HL-60/S4 treated with retinoic acid at 250 ng/mL for 4 days and 3 days (cell line): ENCODE results near the gene RTEL1.
"Not testable (repeated sequence)": the region's sequence is repeated elsewhere in the genome, so short reads cannot be mapped to it uniquely, and the experiment has no call there.

ENCODE experiments used
- in situ Hi-C: fragments of 300-500 bp; cut with MboI; formaldehyde crosslinking; loops from 2 replicates; pipeline ENCODE4 v1.7.0; 2022; ENCODE audit warnings: low sequenced_read_pairs

Gene RTEL1

GRCh38 chr20:63708301-63709148 is 50.4 kb downstream of the RTEL1 start:
- in situ Hi-C loops = no loop called here

GRCh38 chr20:63709149-63709527 is 51.0 kb downstream of the RTEL1 start:
- in situ Hi-C loops = no loop called here

- in situ Hi-C loops = no loop called here
Observed at GRCh38 chr20:63711085-63711645, 53.1 kb downstream of the RTEL1 start.

- in situ Hi-C loops = no loop called here
Observed at GRCh38 chr20:63712191-63712590, 54.1 kb downstream of the RTEL1 start.

- in situ Hi-C loops = no loop called here
Observed at GRCh38 chr20:63714858-63715257, 56.7 kb downstream of the RTEL1 start.

- in situ Hi-C loops = no loop called here
Observed at GRCh38 chr20:63718996-63719395, 60.9 kb downstream of the RTEL1 start.

GRCh38 chr20:63722967-63723622 is 65.0 kb downstream of the RTEL1 start:
- in situ Hi-C loops = not testable (repeated sequence)

- in situ Hi-C loops = not testable (repeated sequence)
Observed at GRCh38 chr20:63730189-63730733, 72.1 kb downstream of the RTEL1 start.

GRCh38 chr20:63731410-63731809 is 73.3 kb downstream of the RTEL1 start:
- in situ Hi-C loops = no loop called here

- in situ Hi-C loops = no loop called here
Observed at GRCh38 chr20:63732118-63733095, 74.3 kb downstream of the RTEL1 start.

- in situ Hi-C loops = no loop called here
Observed at GRCh38 chr20:63733117-63733516, 75.0 kb downstream of the RTEL1 start.

GRCh38 chr20:63733579-63734081 is 75.5 kb downstream of the RTEL1 start:
- in situ Hi-C loops = no loop called here

GRCh38 chr20:63734111-63734945 is 76.2 kb downstream of the RTEL1 start:
- in situ Hi-C loops = no loop called here

GRCh38 chr20:63734946-63735858 is 77.1 kb downstream of the RTEL1 start:
- in situ Hi-C loops = no loop called here

- in situ Hi-C loops = no loop called here
Observed at GRCh38 chr20:63735859-63736718, 78.0 kb downstream of the RTEL1 start, which contains the start of gene LIME1. Gene LIME1, plus strand, starts transcription at chr20:63736664. Its CDS starts 886 bp downstream, at chr20:63737550.

GRCh38 chr20:63736893-63737694 is 79.0 kb downstream of the RTEL1 start:
- in situ Hi-C loops = no loop called here

- in situ Hi-C loops = no loop called here
Observed at GRCh38 chr20:63737695-63737944, 79.5 kb downstream of the RTEL1 start.
